Measurements from ENCODE around the gene IFNB1.
A peak's percentile ranks its signal among the peaks of the same experiment; 100 is the strongest.

The IFNB1 gene

DNA sequence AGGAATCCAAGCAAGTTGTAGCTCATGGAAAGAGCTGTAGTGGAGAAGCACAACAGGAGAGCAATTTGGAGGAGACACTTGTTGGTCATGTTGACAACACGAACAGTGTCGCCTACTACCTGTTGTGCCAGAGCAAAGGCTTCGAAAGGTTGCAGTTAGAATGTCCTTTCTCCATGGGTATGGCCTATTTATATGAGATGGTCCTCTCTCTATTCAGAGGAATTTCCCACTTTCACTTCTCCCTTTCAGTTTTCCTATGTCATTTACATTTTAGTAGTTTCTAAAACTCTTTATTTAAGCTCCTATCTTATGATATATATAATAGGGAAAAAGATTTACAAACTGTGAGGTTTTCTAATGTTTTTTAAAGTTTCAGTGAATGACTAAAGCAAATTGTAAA lies at the start of gene IFNB1:
Gene IFNB1 (minus strand): TSS at position 162 of the 400 bp plus-strand sequence. CDS start 73 bp downstream, at position 89.
- no peak for DNase-seq

DNA sequence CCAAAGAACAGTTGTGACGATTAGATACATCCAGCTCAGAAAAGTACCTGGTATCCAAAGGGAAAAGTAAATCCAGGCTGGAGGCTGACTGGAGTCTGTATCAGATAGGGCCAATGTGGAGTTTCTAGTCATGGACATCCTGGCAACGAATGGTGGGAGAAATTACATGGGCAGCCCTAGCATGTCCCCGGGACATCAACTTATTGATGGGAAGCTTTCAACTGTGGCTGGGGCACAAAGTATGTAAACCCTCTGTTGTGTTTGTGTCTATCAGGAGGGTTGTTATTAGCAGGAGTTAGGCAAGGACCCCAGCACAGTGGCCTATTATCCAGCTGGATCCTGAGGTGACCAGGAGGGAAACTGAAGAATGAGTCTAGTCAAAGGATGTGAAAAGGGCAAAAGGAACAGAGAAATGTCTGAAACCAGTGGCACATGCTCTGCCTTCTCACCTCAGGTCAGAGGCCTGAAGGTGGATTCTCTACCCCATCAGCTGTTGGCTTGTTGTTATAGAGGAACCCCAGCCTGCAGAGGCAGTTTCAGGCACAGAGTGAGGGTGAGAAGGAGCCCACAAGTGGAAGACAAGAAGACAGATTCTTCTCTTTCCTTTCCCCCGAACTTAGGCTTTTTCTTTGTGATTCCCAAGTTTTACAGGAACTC lies 44.0 kb upstream of the IFNB1 start:
- no peak for DNase-seq

DNA sequence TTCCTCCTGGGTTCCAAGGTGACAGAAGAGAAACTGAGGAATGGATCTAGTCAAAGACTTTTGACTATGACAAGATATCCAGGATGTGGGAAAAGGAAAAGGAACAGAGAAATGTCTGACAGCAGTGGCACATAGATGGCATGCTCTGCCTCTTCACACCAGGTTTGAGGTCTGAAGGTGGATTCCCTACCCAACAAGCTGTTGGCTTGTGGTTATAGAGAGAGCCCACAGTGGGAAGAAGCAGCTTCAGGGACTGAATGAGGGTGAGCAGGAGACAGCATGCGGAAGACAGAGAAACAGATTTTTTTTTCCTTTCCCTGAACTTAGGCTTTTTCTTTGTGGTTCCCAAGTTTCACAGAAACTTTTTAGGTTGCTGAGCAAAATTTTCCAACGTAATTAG lies 43.3 kb upstream of the IFNB1 start:
- DNase-seq: no peak

DNA sequence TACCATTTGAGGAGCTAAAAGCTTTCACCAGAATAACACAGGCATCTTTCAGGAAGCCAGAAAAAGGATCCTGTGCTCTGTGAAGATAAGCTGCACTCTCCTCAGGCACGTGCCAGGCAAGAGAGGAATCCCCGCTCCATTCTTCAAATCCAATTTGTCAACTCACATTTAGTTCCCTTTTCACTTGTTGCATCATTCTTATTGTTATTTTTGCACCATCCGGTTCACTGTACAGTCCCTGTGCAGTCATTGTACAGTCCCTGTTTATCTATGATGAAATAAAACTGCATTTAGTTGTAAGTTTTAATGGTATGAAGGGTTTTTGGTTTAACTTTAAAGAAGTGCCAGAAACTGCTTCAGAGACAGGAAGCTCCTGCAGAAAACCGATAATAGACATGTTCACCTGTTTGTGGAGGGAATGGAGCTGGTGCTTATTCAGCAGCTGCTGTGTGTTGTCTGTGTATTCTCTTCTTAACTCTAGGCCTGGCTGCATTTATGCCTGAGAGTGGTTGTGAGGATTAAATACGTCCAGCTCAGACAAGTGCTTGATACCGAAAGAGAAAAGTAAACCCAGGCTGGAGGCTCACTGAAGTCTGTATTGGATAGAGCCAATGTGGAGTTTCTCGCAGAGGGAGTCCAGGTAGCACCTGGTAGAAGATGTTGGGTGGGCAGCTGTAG lies 41.5 kb upstream of the IFNB1 start:
- DNase-seq: peak; percentile 77

DNA sequence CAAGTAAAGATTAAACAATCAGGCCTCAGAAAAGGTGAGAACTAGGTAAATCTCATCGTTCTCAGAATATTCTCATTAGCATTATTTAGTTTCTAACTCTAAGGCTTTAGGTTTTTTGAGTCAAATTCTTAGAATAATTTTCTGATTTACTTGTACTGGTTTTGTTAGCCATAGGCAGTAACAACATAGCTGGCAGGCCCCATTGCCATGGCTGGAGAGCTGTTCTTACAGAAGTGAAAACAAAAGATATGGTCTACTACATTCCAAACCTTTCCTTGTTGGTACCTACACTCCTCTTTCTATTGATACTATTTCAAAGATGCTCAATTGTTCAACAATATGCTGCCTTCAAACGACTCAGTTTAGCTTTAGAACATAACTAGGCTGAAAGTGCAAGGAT lies 36.6 kb upstream of the IFNB1 start:
- no peak for DNase-seq

DNA sequence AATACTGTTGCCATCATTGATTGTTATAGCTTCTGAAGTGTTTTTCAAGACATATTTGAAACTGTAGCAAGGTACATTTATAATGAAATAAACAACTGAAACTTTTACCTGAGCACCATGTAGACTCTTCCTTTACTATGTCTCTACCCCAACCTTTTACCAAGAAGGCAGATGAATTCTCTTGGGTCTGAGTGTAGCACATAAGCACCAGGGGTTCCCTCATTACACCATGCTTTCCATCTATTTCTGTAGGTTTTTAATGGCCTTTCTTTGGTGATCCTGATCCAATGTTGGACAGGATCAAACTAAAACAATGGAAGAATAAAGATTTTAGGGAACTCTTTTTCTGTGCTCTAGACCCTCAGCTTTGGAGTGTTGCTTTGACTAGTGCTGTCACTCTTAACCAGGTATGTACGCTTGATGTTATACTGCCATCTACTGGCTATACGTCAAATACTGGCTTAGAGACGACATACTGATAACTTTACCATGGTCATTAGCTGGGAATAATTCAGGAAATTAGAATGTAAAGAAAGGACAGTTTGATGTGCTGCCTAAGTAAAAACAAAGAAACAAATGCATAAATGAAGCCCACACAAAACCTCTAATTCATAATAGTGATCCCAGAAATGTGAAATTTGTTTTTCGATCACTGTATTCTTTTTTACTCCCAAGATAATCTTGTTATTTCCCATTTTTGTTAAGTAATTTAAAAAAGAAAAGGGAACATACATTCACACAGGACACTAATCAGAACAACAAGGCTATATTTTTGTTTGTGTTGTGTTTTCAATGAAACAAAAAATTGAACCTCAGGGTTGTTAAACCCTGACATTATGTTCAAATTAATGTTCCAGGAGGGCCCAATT lies 33.2 kb upstream of the IFNB1 start:
- DNase-seq: peak; percentile 92

DNA sequence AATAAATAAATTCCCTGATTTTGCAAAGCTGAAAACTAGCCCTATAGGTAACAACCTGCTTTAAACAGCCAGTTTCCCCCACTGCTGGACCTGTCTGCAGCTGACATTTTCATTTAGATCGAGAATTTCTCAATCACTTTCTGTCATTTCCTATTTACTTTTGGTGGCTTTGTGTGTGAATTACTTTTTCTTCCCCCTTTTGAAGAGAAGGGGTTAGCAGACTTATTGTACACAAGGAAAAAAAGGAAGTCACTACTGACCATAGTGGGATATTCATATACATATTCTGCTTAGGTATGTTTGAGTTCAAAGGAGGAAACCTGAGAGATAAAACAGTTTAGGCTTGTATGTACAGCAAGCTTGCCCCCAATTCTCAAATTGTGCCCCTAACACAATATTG lies 27.0 kb upstream of the IFNB1 start:
- peak; percentile 48 for DNase-seq

DNA sequence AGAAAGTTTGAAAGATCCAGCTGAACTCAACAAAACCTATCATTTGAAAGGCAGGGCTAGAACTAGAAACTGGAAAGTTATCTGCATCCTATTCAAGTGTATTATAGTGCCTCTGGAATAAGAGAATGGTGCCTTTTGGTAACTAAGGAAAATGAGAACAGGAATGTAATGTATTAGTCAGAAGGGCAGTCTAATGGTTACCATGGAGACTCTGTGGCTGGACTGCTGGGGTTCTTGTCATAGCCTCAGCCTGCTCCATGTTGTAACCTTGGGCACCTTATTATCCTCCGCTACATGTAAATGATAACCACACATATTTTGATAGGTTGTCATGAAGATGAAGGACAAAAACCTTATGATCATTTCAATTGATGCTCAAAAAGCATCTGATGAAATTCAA lies 24.6 kb upstream of the IFNB1 start:
- no peak for DNase-seq

DNA sequence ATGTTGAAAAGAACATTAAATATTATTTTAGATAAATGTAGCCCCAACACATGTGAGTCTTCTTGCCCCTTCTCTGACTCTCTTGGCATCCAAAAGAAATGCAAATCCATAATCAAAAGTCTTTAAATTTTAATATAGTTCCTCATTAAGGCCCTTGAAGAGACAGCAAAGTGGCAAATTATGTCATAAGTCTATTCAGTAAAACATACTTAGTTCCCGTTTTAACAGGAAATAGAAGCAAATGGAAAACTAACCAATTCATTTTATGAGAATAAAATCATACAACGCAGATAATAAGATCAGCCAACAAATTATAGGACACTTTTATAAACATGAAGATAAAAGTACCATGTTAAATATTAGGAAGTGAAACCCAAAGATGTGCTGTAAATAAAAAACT lies 20.1 kb upstream of the IFNB1 start:
- peak; percentile 37 for DNase-seq

DNA sequence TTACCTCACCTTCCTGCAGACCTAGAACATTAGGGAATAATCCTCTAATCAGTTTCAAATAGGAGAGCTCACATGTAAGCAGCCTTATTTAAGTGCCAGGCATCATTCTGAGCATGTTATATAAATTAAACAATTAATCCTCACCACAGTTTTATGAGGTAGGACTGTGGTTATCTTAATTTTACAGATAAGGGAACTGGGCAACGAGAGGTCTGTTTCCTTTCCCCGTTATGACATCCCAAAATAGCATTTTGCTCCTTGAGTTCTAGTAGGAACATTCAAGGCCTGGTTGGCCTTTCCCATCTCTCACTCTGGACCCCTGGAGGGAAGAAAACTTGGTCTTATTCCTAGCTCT lies 19.1 kb upstream of the IFNB1 start:
- peak; percentile 61 for DNase-seq

DNA sequence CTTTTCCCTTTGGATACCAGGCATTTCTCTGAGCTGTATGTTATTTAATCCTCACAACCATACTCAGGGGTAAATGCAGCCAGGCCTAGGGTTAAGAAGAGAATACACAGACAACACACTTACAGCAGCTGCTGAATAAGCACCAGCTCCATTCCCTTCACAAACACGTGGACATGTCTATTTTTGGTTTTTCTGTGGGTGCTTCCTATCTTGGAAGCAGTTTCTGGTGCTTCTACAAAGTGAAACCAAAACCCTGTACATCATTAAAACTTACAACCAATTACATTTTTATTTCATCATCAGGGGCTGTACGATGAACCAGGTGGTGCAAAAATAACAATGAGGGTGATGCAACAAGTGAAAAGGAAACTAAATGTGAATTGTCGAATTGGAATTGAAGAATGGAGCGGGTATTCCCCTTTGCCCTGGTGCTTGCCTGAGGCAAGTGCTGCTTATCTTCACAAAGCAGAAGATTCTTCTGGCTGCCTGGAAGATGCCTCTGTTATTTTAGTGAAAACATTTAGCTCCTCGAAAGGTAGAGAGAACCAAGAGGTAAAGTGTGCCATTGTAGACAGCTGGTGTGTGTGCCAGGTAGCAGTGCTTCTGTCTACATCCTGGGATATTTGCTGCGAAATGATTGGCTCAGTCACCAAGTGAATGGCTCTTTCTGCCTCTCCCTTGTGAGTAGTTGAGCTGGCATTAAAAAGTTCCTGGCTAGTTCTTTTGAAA lies 18.6 kb upstream of the IFNB1 start:
- peak; percentile 80 for DNase-seq

DNA sequence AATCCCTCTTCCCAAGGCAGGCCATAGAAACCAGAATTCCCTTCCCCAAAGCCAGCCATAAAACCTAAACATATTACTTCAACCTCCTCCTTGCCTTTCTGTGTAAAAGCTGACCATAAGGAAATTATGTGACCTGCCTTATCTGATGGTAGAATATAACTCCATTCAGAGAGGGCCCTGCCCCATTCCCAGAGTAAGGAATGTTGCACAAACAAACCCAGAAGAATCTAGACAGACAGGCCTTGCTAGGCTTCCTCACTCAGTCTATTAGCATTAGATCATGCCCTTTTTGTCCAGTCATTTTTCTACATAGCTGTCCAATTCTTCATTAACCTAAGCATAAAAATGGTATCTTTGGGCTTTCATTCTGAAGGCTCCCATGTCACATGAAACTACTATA lies 17.8 kb upstream of the IFNB1 start:
- DNase-seq: no peak

DNA sequence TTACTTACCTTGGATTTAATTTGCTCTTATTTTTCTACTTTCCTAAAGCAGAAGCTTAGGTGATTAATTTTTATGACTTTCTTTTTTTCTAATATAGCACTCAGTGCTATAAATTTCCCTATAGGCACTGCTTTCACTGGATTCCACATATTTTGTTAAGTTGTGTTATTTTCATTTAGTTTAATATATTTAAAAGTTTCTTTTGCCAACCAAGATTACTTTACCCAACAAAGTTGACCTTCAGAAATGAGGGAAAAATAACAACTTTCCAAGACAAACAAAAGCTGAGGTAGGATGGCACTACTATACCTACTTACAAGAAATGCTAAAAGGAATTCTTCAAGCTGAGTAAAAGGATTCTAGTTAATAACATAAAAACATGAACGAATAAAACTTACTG lies 8.8 kb upstream of the IFNB1 start:
- DNase-seq: no peak

DNA sequence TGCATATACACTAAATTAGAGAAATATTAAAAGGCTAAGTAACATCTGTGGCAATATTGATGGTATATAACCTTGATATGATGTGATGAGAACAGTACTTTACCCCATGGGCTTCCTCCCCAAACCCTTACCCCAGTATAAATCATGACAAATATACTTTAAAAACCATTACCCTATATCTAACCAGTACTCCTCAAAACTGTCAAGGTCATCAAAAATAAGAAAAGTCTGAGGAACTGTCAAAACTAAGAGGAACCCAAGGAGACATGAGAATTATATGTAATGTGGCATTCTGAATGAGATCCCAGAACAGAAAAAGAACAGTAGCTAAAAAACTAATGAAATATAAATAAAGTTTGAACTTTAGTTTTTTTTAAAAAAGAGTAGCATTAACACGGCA lies 7.3 kb upstream of the IFNB1 start:
- DNase-seq: no peak

DNA sequence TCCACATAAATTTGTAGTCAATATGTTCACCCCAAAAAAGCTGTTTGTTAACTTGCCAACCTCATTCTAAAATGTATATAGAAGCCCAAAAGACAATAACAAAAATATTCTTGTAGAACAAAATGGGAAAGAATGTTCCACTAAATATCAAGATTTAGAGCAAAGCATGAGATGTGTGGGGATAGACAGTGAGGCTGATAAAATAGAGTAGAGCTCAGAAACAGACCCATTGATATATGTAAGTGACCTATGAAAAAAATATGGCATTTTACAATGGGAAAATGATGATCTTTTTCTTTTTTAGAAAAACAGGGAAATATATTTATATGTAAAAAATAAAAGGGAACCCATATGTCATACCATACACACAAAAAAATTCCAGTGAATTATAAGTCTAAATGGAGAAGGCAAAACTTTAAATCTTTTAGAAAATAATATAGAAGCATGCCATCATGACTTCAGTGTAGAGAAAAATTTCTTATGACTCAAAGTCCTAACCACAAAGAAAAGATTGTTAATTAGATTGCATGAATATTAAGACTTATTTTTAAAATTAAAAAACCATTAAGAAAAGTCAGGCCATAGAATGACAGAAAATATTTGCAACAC lies 6.6 kb upstream of the IFNB1 start:
- no peak for DNase-seq

DNA sequence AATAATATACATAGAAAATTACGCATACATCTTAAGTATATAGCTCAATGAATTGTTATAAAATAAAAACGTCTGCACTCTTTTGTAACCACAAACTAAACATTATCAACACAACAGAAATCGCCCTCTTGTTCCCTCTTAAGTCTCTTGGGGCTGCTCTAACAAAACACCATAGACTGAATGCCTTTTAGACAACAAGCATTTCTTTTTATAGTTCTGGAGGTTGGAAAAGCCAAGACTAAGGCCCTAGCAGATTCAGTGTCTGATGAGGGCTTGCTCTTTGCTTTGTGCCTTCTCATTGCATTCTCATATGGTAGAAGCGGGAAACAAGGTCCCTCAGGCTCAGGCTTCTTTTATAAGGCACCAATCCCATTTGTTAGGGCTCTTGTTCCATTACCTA lies 4.9 kb upstream of the IFNB1 start:
- DNase-seq: no peak

DNA sequence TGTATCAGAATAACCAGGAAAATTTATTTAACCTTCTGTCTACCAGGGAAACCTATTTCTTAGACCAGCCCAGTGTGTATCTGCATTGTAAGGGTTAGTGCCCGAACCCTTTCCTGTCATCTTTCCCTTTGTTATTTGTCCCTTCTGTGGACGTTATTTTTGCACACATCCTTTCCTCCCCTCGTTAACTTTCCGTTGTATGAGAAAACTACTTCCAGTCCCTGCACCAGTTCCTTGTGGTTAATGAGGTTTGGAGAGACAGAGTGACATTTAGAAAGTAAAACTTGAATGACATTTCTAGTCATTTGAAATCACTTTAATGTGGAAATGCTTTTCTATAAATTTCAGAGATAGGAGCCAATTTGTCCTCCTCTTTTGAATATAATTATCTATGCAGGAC lies 4.3 kb upstream of the IFNB1 start:
- peak; percentile 59 for DNase-seq

DNA sequence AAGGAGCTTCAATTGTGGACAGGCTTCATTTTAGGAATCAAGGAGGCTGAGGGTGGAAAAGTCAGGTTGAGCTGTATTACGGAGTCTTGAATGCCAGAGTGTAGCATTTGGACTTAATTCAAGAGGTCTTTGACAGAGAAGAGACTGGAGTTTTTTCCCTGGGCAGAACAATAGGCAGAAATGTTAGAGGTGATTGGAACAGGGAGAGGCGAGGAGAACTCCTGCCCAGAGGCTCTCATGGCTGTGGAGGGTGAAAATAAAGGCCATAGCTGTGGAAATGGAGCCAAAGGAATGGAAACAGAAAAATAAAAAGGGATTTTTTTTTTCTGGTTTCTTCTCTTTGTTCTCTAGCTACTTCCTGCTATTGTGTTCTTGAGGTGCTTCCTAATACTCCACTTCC lies 3.7 kb upstream of the IFNB1 start:
- no peak for DNase-seq

DNA sequence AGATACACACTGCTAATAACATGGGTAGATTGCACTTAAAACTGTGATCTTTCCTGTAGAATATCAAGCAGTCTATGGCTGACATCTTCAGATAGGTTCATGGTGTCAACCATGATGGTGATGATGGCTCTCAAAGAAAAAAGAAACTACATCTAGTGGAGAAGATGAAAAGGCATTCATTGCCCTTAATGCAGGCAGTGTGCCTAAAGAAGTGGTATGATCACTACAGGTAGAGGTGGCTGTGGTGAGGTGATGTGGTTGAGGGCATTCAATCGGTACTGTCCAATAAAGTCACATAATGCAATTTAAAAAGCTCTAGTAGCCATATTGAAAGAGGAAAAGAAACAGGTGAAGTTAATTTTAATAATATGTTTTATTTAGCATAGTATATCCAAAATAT lies 3.1 kb upstream of the IFNB1 start:
- DNase-seq: no peak

DNA sequence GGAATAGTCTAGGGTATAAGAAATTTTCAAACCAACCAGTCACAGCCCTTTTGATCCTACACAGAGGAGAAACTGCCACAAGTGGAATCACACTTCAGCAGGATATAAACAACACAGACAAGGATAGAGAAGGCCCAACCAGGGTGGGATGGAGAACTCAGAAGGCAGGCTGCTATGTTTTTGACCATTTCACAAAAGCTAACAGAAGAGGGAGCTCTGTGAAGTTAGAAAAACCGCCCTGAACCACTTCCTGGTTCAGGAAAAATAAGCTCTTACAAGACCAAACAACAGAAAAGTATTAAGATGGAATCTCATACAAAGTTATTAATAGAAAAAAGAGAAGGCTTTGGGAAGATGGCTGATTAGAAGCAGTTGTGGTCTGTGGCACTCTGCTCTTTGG lies 960 bp upstream of the IFNB1 start:
- peak; percentile 67 for DNase-seq

DNA sequence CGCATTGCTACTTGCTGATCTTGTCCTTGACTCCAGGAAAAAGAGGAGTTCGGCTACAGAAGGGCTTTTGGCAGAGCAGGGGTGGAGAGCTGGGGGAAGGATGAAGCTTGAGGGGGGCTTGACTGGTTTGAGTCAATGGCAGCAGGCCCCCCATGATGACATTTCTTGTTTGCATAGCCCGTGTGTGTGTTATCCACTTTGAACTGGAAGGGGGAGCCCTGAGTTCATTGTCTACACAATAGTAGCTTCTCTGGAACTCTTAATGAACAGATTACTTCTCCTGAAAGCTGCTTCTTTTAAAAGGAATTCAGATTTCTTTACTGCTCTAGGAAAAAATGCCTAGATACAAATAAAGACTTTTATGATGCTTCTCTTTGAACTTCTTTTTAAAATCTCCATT lies 2.3 kb downstream of the IFNB1 start:
- no peak for DNase-seq

DNA sequence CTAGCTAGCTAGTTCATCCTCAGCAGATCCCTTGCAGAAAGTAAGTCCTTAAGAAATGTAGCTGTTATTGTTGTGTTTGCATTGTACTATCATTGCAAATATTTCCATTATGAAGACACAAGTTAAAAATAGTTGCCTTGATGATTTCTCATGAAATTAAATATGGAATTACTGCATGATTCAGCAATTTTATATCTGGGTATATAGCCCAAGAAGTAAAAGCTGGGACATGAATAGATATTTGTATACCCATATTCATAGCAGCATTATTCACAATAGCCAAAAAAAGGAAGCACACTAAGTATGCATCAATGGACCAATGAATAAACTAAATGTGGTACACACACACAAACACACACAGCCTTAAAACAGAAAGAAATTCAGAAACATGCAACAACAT lies 6.8 kb downstream of the IFNB1 start:
- no peak for DNase-seq

DNA sequence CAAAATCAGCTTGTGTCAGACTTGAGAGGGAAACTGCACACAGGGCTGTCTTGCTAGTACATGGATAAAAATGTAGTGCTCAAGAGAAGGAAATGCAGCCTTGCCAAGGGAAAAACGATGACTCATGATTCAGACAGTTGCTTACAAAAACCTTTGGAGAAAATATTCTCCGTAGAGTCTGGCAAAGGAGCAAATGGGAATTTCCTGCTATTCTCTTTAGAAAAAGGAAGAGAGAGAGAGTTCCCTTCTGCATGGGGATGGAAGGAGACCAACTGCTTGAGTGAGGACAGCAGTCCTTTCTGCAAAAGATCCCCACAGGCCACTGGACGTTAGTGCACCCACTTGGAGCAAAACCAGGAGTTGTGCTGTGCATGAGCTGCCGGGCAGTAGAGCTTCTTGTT lies 7.6 kb downstream of the IFNB1 start:
- DNase-seq: peak; percentile 86
